ENCODE data around the gene C1orf56.

DNA sequence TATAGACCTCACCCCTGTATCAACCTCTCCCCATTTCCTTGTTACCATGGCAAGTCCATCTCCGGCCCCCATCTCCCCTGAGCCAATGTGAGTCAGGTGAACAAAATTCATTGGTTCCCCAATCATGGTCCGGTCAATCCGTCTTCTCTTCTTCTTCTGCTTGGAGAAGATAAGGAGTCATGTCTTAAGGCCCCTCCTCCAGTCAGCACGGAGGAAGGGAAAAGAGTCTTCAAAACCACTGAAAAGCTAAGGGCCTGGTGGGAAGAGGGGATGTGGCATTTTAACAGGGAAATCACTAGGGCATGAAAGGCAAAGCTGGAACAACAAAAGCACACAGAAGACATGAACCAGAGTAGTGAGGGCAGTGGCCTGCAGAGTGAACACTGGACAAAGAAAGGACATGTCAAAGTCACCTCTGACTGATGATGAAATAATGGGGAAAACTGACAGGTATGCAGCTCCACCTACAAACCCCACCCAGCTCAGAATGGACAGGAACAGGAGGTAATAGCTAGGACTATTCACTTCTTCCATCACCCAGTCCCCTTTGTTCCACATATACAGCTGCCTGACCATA, 7.5 kb downstream of the C1orf56 start:
- no peak for TF ChIP-seq TAF1 (IDR thresholded peaks at IDR 0.05; ENCODE audit: low read depth, low read length)
- no peak for TF ChIP-seq PAX5 (IDR thresholded peaks at IDR 0.05; ENCODE audit: insufficient read depth, low read length, severe bottlenecking)
- no peak for TF ChIP-seq POLR2A (IDR thresholded peaks at IDR 0.05; ENCODE audit: low read depth, low read length)
- TF ChIP-seq POLR2AphosphoS5 (IDR thresholded peaks at IDR 0.05; ENCODE audit: low read depth, low read length), result no peak
